Measurements from ENCODE around the gene NDUFAF7.

- TF ChIP-seq, protein P1, sequence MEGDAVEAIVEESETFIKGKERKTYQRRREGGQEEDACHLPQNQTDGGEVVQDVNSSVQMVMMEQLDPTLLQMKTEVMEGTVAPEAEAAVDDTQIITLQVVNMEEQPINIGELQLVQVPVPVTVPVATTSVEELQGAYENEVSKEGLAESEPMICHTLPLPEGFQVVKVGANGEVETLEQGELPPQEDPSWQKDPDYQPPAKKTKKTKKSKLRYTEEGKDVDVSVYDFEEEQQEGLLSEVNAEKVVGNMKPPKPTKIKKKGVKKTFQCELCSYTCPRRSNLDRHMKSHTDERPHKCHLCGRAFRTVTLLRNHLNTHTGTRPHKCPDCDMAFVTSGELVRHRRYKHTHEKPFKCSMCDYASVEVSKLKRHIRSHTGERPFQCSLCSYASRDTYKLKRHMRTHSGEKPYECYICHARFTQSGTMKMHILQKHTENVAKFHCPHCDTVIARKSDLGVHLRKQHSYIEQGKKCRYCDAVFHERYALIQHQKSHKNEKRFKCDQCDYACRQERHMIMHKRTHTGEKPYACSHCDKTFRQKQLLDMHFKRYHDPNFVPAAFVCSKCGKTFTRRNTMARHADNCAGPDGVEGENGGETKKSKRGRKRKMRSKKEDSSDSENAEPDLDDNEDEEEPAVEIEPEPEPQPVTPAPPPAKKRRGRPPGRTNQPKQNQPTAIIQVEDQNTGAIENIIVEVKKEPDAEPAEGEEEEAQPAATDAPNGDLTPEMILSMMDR (IDR thresholded peaks at IDR 0.05) = no peak
- TF ChIP-seq POLR2A (IDR thresholded peaks at IDR 0.05) = no peak
These were observed 25.6 kb upstream of the NDUFAF7 start for GRCh38 chr2:37205689-37206341.
